PFSK-1 (cell line): ENCODE results near the gene PLA2G4D.

Source experiments
- POLR2AphosphoS5 ChIP-seq: IDR thresholded peaks from 2 replicates; pipeline ENCODE4 v1.6.1; 2012; ENCODE audit warnings: low read depth, mild to moderate bottlenecking, control low read depth, low read length, moderate library complexity
- REST ChIP-seq, 2 experiments: IDR thresholded peaks; 2 replicates each; pipeline versions ENCODE4 v1.6.1 to v1.8.0; 2011 to 2012; ENCODE audit warnings: low read depth in 2 of 2, low read length in 2 of 2, control low read depth in 1 of 2, inconsistent platforms in 1 of 2, mild to moderate bottlenecking in 1 of 2, moderate library complexity in 1 of 2; ENCODE audit not compliant: insufficient read depth in 1 of 2
- TAF1 ChIP-seq: IDR thresholded peaks from 2 replicates; pipeline ENCODE4 v1.6.1; 2012; ENCODE audit warnings: low read length, control low read depth, borderline replicate concordance; ENCODE audit not compliant: insufficient read depth

DNA sequence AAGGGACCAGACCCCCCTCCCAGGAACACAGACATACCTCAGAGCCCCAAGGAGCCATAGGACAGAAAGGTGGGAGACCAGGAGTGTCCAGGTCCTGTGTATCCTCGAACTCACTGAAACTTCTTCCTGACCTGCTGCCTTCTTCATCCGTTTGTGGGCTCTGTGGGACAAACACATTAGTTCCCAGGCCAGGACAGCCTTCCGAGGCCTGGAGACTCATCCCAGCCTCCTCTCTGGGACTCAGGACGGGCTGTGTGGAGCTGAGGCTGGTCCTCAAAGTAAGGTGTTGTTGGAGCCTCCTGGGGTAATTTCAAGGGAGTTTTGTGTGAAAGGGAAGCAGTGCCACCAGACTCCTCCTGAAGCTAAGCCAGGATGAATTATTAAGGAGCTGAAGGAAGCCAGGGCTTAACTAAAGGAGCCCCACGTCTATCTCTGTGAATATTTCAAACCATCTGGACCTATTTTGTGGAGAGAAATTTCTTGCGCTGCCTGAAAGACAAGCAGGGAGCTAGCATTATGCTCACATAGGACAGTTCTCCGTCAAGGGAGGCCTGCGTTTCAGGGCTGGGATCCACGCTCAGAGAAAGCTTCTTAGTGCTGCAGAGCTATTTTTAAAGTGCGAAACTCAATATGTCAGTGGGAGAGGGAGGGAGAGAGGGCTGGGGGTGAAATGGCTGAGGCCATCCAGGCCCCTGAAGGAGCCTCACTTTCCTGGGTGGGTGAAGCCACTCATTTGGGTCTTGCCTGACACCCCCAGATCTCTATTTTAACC lies 43.7 kb downstream of the PLA2G4D start:
- TF ChIP-seq POLR2AphosphoS5: no peak
- TF ChIP-seq TAF1: no peak
- no peak for TF ChIP-seq REST (IDR thresholded peaks at IDR 0.05; ENCODE audit: insufficient read depth in 1 of 2, low read depth in 2 of 2, low read length in 2 of 2)
